Caki2 (cell line): ENCODE results near the gene DCUN1D1. TPM values are rescaled to one million over a fixed set of nuclear protein-coding genes. Genes with fewer than 3 reads are reported as not detected.

Experiments
- DNase-seq: peaks from one replicate; pipeline ENCODE4 v3.0.0-alpha.2; 2015; ENCODE audit warnings: low read depth
- in situ Hi-C: cut with HindIII; loops from 2 replicates; pipeline ENCODE4 v1.10.0; 2016; ENCODE audit warnings: low sequenced_read_pairs, low pct_unique_long_range_greater_than_20kb, mixed read lengths
- total RNA-seq: library from RNA; depleted of rRNA; stranded (reverse); fragments of >200 nt; shearing (Covaris generic); gene quantifications from 2 replicates; pipeline ENCODE4 v1.2.3, GENCODE V29; 2014; ENCODE audit warnings: low replicate concordance

The DCUN1D1 gene
- total RNA-seq, 1 experiment from 2014 or later = 8.2 TPM

- DNase-seq = no peak
- in situ Hi-C loops = no loop called here
These were observed 32.0 kb downstream of the DCUN1D1 start for GRCh38 chr3:182948305-182948704.

GRCh38 chr3:182947888-182948287, 32.5 kb downstream of the DCUN1D1 start:
- DNase-seq = peak; percentile 15
- in situ Hi-C loops = no loop called here

- in situ Hi-C loops = no loop called here
- no peak for DNase-seq
These were observed 38.6 kb downstream of the DCUN1D1 start for GRCh38 chr3:182941719-182942118.

- in situ Hi-C loops = no loop called here
- no peak for DNase-seq
These were observed 40.0 kb downstream of the DCUN1D1 start for GRCh38 chr3:182940266-182940808.

GRCh38 chr3:182937293-182938051, 42.9 kb downstream of the DCUN1D1 start:
- in situ Hi-C loops = no loop called here
- DNase-seq = no peak

GRCh38 chr3:182936918-182937285, 43.4 kb downstream of the DCUN1D1 start:
- in situ Hi-C loops = no loop called here
- no peak for DNase-seq

GRCh38 chr3:182936239-182936917, 44.0 kb downstream of the DCUN1D1 start:
- DNase-seq = no peak
- in situ Hi-C loops = no loop called here

GRCh38 chr3:182935803-182936202, 44.5 kb downstream of the DCUN1D1 start:
- in situ Hi-C loops = no loop called here
- no peak for DNase-seq

GRCh38 chr3:182925944-182926337, 54.4 kb downstream of the DCUN1D1 start:
- no peak for DNase-seq

GRCh38 chr3:182925330-182925943, 54.9 kb downstream of the DCUN1D1 start:
- DNase-seq = no peak
- in situ Hi-C loops = no loop called here

More at GRCh38 chr3:182925944-182926337, 54.4 kb downstream of the DCUN1D1 start:
- in situ Hi-C loops = no loop called here

GRCh38 chr3:182921665-182922355, 58.5 kb downstream of the DCUN1D1 start:
- in situ Hi-C loops = no loop called here
- no peak for DNase-seq

- in situ Hi-C loops = no loop called here
- peak; percentile 50 for DNase-seq
These were observed 59.7 kb downstream of the DCUN1D1 start for GRCh38 chr3:182920515-182921084.

- DNase-seq = no peak
- in situ Hi-C loops = no loop called here
These were observed 60.4 kb downstream of the DCUN1D1 start for GRCh38 chr3:182919866-182920357.

- no peak for DNase-seq
- in situ Hi-C loops = no loop called here
These were observed 63.2 kb downstream of the DCUN1D1 start for GRCh38 chr3:182917134-182917533.

GRCh38 chr3:182914341-182914740, 66.0 kb downstream of the DCUN1D1 start:
- DNase-seq = no peak
- in situ Hi-C loops = no loop called here

- in situ Hi-C loops = no loop called here
- DNase-seq = no peak
These were observed 66.4 kb downstream of the DCUN1D1 start for GRCh38 chr3:182913889-182914288.

- in situ Hi-C loops = no loop called here
- DNase-seq = no peak
These were observed 67.9 kb downstream of the DCUN1D1 start for GRCh38 chr3:182912474-182912873.

- peak; percentile 29 for DNase-seq
- in situ Hi-C loops = no loop called here
These were observed 68.6 kb downstream of the DCUN1D1 start for GRCh38 chr3:182911782-182912111.
